Kidney epithelial cell (primary cell): ENCODE data around the gene TSNAX. TPM values are rescaled to one million over a fixed set of nuclear protein-coding genes. Genes with fewer than 3 reads are reported as not detected.

Experiments used
- DNase-seq: peaks from one replicate; pipeline ENCODE4 v3.0.0-alpha.2; 2010; ENCODE audit warnings: low read depth
- H3K27me3 ChIP-seq: 2 replicates; pipeline ENCODE4 v1.6.0; 2011; ENCODE audit warnings: low read length; ENCODE audit not compliant: control insufficient read depth, insufficient read depth
- H3K36me3 ChIP-seq: 2 replicates; pipeline ENCODE4 v1.5.1; 2011; ENCODE audit warnings: low read length; ENCODE audit not compliant: control insufficient read depth, insufficient read depth
- H3K4me3 ChIP-seq: 2 replicates; pipeline ENCODE4 v1.5.1; 2011; ENCODE audit warnings: low read depth, mild to moderate bottlenecking, control low read depth, low read length
- total RNA-seq: library from RNA; depleted of rRNA; stranded (reverse); fragments of >200 nt; gene quantifications from 2 replicates; pipeline ENCODE4 v1.2.3, GENCODE V29; 2015
- TF ChIP-seq, protein P1 (sequence below): IDR thresholded peaks from 2 replicates; pipeline ENCODE4 v1.5.1; 2011; ENCODE audit warnings: mild to moderate bottlenecking, moderate library complexity, low read length, control low read depth, inconsistent platforms; ENCODE audit not compliant: insufficient read depth, poor library complexity, severe bottlenecking

Gene TSNAX
- total RNA-seq, 1 donor from 2014 or later: 29.4 TPM

DNA sequence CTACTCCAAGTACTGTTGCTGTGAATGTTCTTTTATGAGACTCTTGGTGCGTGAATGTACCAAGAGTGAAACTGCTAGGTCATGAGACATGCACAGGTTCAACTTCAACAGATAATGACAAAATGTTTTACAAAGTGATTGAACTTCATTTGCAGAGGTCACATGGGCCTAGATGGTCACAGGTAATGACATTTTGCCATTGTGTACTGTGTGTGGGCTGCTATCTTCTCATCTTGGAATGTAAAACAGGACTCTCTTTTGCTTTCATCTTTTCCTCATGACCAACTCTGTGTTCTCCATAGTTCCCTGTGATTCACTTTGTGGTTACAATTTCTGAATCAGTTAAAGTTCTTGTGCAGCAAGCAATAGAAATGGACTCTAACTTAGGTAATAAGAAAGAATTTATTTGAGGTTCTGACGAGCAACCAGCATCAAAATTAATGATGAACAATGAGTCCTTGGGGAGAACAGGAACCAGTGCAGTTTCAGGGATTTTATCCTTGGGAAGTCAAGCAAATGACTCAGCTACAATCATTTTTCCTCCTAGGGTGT, 16.2 kb upstream of the TSNAX start:
- Histone ChIP-seq H3K36me3 (no peaks in the 10 kb centered on the region), H3K4me3 (no peak overlapping the region), H3K27me3 (no peaks in the 10 kb centered on the region)
- DNase-seq: peak; percentile 93
- TF ChIP-seq, protein P1, sequence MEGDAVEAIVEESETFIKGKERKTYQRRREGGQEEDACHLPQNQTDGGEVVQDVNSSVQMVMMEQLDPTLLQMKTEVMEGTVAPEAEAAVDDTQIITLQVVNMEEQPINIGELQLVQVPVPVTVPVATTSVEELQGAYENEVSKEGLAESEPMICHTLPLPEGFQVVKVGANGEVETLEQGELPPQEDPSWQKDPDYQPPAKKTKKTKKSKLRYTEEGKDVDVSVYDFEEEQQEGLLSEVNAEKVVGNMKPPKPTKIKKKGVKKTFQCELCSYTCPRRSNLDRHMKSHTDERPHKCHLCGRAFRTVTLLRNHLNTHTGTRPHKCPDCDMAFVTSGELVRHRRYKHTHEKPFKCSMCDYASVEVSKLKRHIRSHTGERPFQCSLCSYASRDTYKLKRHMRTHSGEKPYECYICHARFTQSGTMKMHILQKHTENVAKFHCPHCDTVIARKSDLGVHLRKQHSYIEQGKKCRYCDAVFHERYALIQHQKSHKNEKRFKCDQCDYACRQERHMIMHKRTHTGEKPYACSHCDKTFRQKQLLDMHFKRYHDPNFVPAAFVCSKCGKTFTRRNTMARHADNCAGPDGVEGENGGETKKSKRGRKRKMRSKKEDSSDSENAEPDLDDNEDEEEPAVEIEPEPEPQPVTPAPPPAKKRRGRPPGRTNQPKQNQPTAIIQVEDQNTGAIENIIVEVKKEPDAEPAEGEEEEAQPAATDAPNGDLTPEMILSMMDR: no peak

DNA sequence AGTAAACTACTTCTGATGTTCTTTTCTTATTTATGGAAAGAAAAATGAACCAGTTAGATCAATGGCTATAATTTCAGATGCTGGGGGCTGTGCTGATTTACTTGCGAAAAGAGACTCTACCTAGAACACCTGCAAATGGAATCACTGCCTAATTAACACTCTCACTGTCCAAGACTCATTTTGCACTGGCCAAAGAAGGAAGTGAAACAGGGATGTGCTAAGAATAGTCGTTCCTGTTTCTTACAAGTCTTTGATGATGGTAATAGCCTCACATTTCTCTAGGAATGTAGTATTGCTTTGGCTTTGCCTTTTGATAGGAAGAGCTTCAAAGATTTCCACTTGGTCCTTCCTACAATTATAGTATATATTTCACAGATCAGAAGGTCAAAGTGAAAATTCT, 12.7 kb upstream of the TSNAX start:
- H3K27me3 ChIP-seq: no peaks in the 10 kb centered on the region
- no peak overlapping the region for H3K4me3 ChIP-seq
- H3K36me3 ChIP-seq: no peaks in the 10 kb centered on the region
- TF ChIP-seq, protein P1: no peak
- no peak for DNase-seq

DNA sequence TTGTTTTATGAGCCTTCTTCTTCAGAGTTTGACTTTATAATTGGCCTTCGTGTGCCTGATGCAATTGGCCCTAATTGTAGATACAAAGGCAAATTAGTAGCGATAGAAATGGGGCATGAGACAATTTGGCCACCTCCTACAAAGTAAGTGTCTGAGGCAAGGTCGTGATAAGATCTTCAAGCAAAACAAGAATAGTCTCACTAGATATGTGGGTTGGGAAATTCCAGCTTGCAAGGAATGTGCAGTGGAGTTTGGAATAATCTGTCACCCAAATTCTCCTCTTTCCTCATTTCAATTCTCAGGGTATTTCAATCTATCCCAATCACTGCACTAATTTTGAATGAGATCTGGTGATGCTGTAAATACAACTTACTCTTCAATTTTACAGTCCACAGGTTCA, 11.4 kb upstream of the TSNAX start:
- H3K36me3 ChIP-seq: no peaks in the 10 kb centered on the region
- no peak overlapping the region for H3K4me3 ChIP-seq
- TF ChIP-seq, protein P1: no peak
- H3K27me3 ChIP-seq: no peaks in the 10 kb centered on the region
- no peak for DNase-seq

DNA sequence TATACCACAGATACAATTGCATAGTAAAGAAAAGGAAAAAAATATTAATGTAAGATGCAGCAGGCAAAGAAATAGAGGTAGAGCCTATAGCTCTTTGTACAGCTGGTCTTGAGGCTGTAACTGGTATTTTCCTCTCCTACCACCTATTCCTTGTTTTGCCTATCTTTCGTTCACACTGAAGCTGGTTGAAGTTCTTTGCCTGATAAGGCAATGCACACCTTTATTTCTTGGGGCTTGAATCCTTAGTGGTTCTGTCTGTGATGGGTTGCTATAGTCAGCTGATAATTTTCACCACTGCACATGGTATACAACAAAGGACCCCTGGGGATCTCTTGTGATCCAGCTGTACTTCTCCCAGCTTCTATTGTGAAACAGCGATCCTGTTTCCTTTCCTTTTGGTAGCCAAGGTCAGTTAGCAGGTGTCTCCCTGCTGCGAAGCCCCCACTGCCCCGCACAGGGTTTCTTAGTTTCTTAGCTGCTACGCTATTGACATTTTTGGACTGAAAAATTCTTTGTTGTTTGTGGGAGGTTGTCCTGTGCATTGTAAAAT, 9.9 kb upstream of the TSNAX start:
- TF ChIP-seq, protein P1: no peak
- H3K4me3 ChIP-seq: no peak overlapping the region
- no peak for DNase-seq
- no peaks in the 10 kb centered on the region for H3K36me3 ChIP-seq
- no peaks in the 10 kb centered on the region for H3K27me3 ChIP-seq

DNA sequence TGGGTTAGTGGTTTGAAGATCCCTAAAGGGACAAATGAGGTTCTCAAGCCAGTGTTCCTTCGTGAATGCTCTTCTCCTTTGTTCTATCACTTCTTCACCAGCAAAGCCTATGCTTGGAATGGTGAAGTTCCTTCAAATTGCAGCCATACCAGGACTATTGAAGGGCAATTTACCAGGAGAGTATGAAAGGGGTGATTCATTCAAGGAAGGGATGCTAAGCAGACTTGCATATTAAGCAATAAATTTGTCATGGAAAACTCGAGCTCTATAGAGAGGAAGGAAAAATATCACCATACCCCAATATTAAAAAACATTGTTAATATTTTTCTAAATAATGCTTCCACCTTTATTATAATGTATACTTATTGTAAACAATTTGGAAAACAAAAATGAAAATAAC, 9.3 kb upstream of the TSNAX start:
- no peaks in the 10 kb centered on the region for H3K27me3 ChIP-seq
- no peak for DNase-seq
- no peaks in the 10 kb centered on the region for H3K36me3 ChIP-seq
- TF ChIP-seq, protein P1: no peak
- H3K4me3 ChIP-seq: no peak overlapping the region

DNA sequence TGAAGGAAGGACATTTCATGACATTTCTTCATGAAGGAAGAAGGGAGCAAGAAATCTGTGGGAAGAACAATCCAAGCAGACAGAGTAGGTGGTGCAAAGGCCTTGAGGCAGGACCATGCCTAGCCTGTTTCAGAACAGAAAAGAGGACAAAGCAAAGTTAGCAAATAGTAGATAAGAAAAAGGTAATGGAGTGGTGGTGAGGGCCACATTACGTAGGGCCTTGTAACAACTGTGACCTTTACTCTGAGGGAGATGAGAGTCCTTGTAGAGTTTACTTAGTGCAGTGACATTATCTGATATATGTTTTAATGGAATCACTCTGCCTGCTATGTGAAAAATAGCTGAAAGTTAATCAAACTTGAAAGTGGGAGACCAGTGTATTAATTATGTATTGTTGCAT, 6.4 kb upstream of the TSNAX start:
- Histone ChIP-seq H3K27me3 (no peaks in the 10 kb centered on the region), H3K36me3 (no peaks in the 10 kb centered on the region), H3K4me3 (no peak overlapping the region)
- TF ChIP-seq, protein P1: no peak
- DNase-seq: no peak
